Smooth muscle cell of the coronary artery (primary cell): ENCODE measurements around the gene OR2T11. TPM values are rescaled to one million over a fixed set of nuclear protein-coding genes. Genes with fewer than 3 reads are reported as not detected.

ENCODE experiments used
- total RNA-seq: library from RNA; depleted of rRNA; stranded (reverse); fragments of >200 nt; gene quantifications from 2 replicates; pipeline ENCODE4 v1.2.3, GENCODE V29; 2014; ENCODE audit warnings: low replicate concordance

OR2T11 gene, protein sequence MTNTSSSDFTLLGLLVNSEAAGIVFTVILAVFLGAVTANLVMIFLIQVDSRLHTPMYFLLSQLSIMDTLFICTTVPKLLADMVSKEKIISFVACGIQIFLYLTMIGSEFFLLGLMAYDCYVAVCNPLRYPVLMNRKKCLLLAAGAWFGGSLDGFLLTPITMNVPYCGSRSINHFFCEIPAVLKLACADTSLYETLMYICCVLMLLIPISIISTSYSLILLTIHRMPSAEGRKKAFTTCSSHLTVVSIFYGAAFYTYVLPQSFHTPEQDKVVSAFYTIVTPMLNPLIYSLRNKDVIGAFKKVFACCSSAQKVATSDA
- not detected in 2 replicates for total RNA-seq

DNA sequence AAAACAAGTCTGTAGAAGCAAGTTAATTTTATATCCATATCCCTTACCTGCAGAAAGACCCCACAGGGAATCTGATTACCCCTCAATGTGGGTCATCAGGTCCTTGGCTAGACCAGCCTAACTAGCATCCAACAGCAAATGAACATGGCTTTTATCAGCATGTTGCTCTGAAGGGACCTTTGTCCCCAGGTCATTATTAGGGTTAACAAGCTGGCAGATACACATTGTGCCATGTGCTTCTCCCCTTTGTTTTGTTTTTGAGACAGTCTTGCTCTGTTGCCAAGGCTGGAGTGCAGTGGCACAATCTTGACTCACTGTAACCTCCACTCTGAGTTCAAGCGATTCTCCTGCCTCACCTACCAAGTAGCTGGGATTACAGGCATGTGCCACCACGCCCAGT, at the start of gene OR2T11:
Gene OR2T11, minus strand, starts transcription at position 101 of the 400 bp plus-strand sequence. CDS start 7,963 bp downstream, outside the sequence.

DNA sequence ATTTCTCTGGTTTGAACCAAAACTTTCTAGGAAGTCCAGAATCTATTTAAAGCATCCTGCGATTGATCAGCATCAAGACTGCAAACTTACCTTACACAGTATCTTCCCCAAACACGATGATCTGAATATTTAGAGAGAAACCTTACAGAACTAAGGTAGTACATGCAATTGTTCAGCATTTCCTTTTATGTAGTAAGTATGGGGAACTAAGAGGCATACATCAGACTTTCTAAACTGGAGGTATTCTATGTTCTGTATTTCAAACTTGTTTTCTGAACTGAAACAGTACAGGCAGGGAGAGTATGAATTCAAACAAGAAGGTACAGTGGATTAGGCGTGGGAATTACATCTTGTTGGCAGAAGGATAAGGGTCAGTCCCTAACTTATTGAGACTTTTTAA, 20.5 kb upstream of the OR2T11 start, which contains the start of gene OR2T27:
Gene OR2T27, minus strand, starts transcription at position 175 of the 400 bp plus-strand sequence. CDS start 4,644 bp downstream, outside the sequence.

DNA sequence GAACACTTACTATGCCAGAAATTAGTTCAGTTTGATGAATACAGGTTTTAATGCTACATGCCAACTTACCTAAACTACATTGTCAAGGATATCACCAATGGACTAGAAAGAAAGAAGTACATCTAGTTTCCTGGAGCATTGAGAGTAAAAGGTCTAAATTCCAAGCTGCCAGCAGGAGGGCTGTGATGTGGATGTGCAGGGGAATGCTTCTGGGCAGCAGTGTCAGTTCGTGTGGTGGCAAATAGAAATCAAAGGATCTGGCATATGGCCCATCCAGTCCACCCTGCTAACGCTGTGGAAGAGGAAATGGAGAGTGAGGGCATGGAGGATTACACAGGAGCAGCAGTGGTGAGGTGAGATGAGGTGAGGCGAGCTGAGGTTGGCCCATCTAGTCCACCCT, 10.3 kb upstream of the OR2T11 start, which contains the start of gene OR2T35:
Gene OR2T35, minus strand, starts transcription at position 101 of the 400 bp plus-strand sequence. CDS start 6,020 bp downstream, outside the sequence.

DNA sequence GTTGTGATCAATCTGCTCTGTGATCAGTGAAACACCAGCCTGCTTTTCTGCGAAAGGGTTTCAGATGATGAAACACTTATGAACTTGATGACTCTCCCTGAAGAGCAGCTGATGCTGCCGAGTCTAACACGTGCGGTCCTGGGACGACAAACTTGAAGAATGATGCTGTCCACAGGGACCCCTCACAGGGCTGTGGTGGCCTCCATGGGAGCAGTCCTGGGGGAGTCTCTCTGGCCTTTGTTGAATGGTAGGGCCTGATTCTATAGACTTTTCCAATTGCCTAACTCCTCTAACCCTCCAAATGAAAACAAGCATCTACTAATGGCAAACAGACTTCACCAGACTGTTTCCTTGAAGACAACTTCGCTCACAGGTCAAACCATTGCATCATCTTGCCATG, 37.3 kb downstream of the OR2T11 start, which contains the start of gene OR2T10:
Gene OR2T10, minus strand, starts transcription at position 112 of the 400 bp plus-strand sequence. CDS start 3,932 bp downstream, outside the sequence.

DNA sequence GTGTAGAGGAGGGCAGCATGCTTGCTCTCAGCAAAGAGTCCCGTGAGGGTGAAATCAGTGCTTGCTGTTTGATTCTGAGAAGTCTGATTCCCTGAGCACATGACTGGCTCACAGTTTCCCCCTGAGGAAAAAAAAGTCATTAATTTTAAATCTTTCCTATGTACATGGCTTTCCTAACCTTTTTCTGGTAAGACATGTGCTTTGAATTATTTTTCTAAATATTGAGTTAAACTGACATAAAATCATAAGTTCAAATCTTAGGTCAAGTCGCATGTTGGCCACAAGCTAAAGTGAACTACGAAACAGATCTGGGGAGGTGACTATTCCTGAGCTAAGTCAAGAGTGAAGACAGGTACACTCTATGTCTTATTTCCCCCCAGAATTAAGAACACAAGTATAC, 60.2 kb downstream of the OR2T11 start, which contains the start of gene OR2T34:
Gene OR2T34, minus strand, starts transcription at position 101 of the 400 bp plus-strand sequence. Its CDS starts 0 bp downstream, at position 101.

Other genes starting within 250 kb of the OR2T11 start
- gene OR2T1, start 232.0 kb downstream of the OR2T11 start, total RNA-seq: not detected in 2 replicates
- not detected in 2 replicates for gene OR2T2, start 189.5 kb downstream of the OR2T11 start, total RNA-seq
- gene OR2T3, start 161.7 kb downstream of the OR2T11 start, total RNA-seq: not detected in 2 replicates
- gene OR2T5, start 146.5 kb downstream of the OR2T11 start, total RNA-seq: not detected in 2 replicates
- gene OR2G6, start 127.0 kb downstream of the OR2T11 start, total RNA-seq: not detected in 2 replicates
- gene OR2T29, start 72.3 kb downstream of the OR2T11 start, total RNA-seq: not detected in 2 replicates
- gene OR2T34, start 60.3 kb downstream of the OR2T11 start, total RNA-seq: not detected in 2 replicates
- gene OR2T10, start 37.4 kb downstream of the OR2T11 start, total RNA-seq: not detected in 2 replicates
- gene OR2T35, start 10.2 kb upstream of the OR2T11 start, total RNA-seq: not detected in 2 replicates
- gene OR2T27, start 20.4 kb upstream of the OR2T11 start, total RNA-seq: not detected in 2 replicates
- gene OR14I1, start 67.7 kb upstream of the OR2T11 start, total RNA-seq: not detected in 2 replicates
- 0.30 and 0.35 TPM in 2 replicates for gene LYPD8, start 120.7 kb upstream of the OR2T11 start, total RNA-seq
- 22.6 and 26.7 TPM in 2 replicates for gene SH3BP5L, start 190.8 kb upstream of the OR2T11 start, total RNA-seq
- gene ZNF672, start 203.1 kb upstream of the OR2T11 start, total RNA-seq: 9.7 and 23.8 TPM in 2 replicates
- gene ZNF692, start 224.0 kb upstream of the OR2T11 start, total RNA-seq: 10.1 and 20.4 TPM in 2 replicates